ENCODE results near the gene LITAFD.

LITAFD gene

GRCh38 chr16:8863594-8864424 is 18.3 kb upstream of the LITAFD start:
- H4K20me1 ChIP-seq (ENCODE audit: control insufficient read depth, insufficient read depth, low read depth, low read length), result peaks cover 21% of the 10 kb centered on the region; the same call in 1 of the 2 replicates
- peak overlapping the region; percentile 2; the same call in 1 of the 2 replicates for H3K4me2 ChIP-seq (ENCODE audit: low read length)
- no peak overlapping the region for H3K27ac ChIP-seq (ENCODE audit: low read depth, low read length)
- H3K4me1 ChIP-seq (ENCODE audit: control insufficient read depth, low read length), result peaks cover 64% of the 10 kb centered on the region
- H3F3A ChIP-seq (ENCODE audit: control insufficient read depth, insufficient read depth), result no peaks in the 10 kb centered on the region
- no peaks in the 10 kb centered on the region for H3K9me3 ChIP-seq (ENCODE audit: control insufficient read depth, insufficient read depth, low read length)
- peaks cover 94% of the 10 kb centered on the region for H3K79me2 ChIP-seq (ENCODE audit: control insufficient read depth, low read length)
- peaks cover 55% of the 10 kb centered on the region for H3K36me3 ChIP-seq (ENCODE audit: control insufficient read depth, low read length)
- no peak overlapping the region for H3K4me3 ChIP-seq (ENCODE audit: low read length)
- H3K9me2 ChIP-seq (replicated peaks; ENCODE audit: control insufficient read depth, low read length), result no peaks in the 10 kb centered on the region
- no peaks in the 10 kb centered on the region for H3K27me3 ChIP-seq (ENCODE audit: control insufficient read depth, low read length)
- TF ChIP-seq EZH2phosphoT487 (IDR thresholded peaks at IDR 0.05; ENCODE audit: borderline replicate concordance, low read length), result no peak
- TF ChIP-seq CTCF (IDR thresholded peaks at IDR 0.05; ENCODE audit: low read depth, low read length, poor library complexity, severe bottlenecking), result no peak

- Histone ChIP-seq H3K4me3 (ENCODE audit: low read length) (no peak overlapping the region), H3K9me2 (replicated peaks; ENCODE audit: control insufficient read depth, low read length) (no peaks in the 10 kb centered on the region), H3K27me3 (ENCODE audit: control insufficient read depth, low read length) (no peaks in the 10 kb centered on the region), H4K20me1 (ENCODE audit: control insufficient read depth, insufficient read depth, low read depth, low read length) (peaks cover 21% of the 10 kb centered on the region; the same call in 1 of the 2 replicates), H3K27ac (ENCODE audit: low read depth, low read length) (no peak overlapping the region), H3K4me1 (ENCODE audit: control insufficient read depth, low read length) (peaks cover 69% of the 10 kb centered on the region), H3F3A (ENCODE audit: control insufficient read depth, insufficient read depth) (no peaks in the 10 kb centered on the region), H3K36me3 (ENCODE audit: control insufficient read depth, low read length) (peaks cover 48% of the 10 kb centered on the region), H3K4me2 (ENCODE audit: low read length) (peak overlapping the region; percentile 18), H3K79me2 (ENCODE audit: control insufficient read depth, low read length) (peaks cover 86% of the 10 kb centered on the region), H3K9me3 (ENCODE audit: control insufficient read depth, insufficient read depth, low read length) (no peaks in the 10 kb centered on the region)
- no peak for TF ChIP-seq EZH2phosphoT487 (IDR thresholded peaks at IDR 0.05; ENCODE audit: borderline replicate concordance, low read length)
- TF ChIP-seq CTCF (IDR thresholded peaks at IDR 0.05; ENCODE audit: low read depth, low read length, poor library complexity, severe bottlenecking), result no peak
Observed at GRCh38 chr16:8864480-8865110, 17.6 kb upstream of the LITAFD start.

GRCh38 chr16:8865145-8865882 is 16.8 kb upstream of the LITAFD start:
- peaks cover 43% of the 10 kb centered on the region for H3K36me3 ChIP-seq (ENCODE audit: control insufficient read depth, low read length)
- no peak overlapping the region for H3K4me3 ChIP-seq (ENCODE audit: low read length)
- H3K9me3 ChIP-seq (ENCODE audit: control insufficient read depth, insufficient read depth, low read length), result no peaks in the 10 kb centered on the region
- peaks cover 19% of the 10 kb centered on the region; the same call in 1 of the 2 replicates for H4K20me1 ChIP-seq (ENCODE audit: control insufficient read depth, insufficient read depth, low read depth, low read length)
- peaks cover 75% of the 10 kb centered on the region for H3K4me1 ChIP-seq (ENCODE audit: control insufficient read depth, low read length)
- peak overlapping the region; percentile 18 for H3K4me2 ChIP-seq (ENCODE audit: low read length)
- no peak for TF ChIP-seq EZH2phosphoT487 (IDR thresholded peaks at IDR 0.05; ENCODE audit: borderline replicate concordance, low read length)
- no peak for TF ChIP-seq CTCF (IDR thresholded peaks at IDR 0.05; ENCODE audit: low read depth, low read length, poor library complexity, severe bottlenecking)
- no peaks in the 10 kb centered on the region for H3K27me3 ChIP-seq (ENCODE audit: control insufficient read depth, low read length)
- H3K79me2 ChIP-seq (ENCODE audit: control insufficient read depth, low read length), result peaks cover 79% of the 10 kb centered on the region
- no peaks in the 10 kb centered on the region for H3F3A ChIP-seq (ENCODE audit: control insufficient read depth, insufficient read depth)
- no peaks in the 10 kb centered on the region for H3K9me2 ChIP-seq (replicated peaks; ENCODE audit: control insufficient read depth, low read length)
- no peak overlapping the region for H3K27ac ChIP-seq (ENCODE audit: low read depth, low read length)
